Thymus (tissue), 11 donors: ENCODE measurements around the gene LGALS9B. TPM values are rescaled to one million over a fixed set of nuclear protein-coding genes. Genes with fewer than 3 reads are reported as not detected.
"Not testable (repeated sequence)": the region's sequence is repeated elsewhere in the genome, so short reads cannot be mapped to it uniquely, and the experiment has no call there.

ENCODE experiments used
- DNase-seq, 9 donors: peaks; one replicate each; pipeline ENCODE4 v3.0.0-alpha.2; 2013; ENCODE audit warnings: low spot score in 9 of 9, low read depth in 6 of 9, missing footprints in 1 of 9
- H3K27ac ChIP-seq, 2 donors: one replicate each; pipeline ENCODE4 v1.5.1; 2013; ENCODE audit warnings: control low read depth in 1 of 2, low read depth in 1 of 2, low read length in 1 of 2, mild to moderate bottlenecking in 1 of 2, moderate library complexity in 1 of 2
- H3K27me3 ChIP-seq, 2 donors: one replicate each; pipeline ENCODE4 v1.5.1; 2013; ENCODE audit warnings: low read length in 1 of 2; ENCODE audit not compliant: control insufficient read depth in 2 of 2, insufficient read depth in 1 of 2
- H3K36me3 ChIP-seq, 2 donors: one replicate each; pipeline ENCODE4 v1.5.1; 2013; ENCODE audit warnings: low read length in 1 of 2, mild to moderate bottlenecking in 1 of 2, moderate library complexity in 1 of 2; ENCODE audit not compliant: control insufficient read depth in 2 of 2, insufficient read depth in 2 of 2
- H3K4me1 ChIP-seq, 2 donors: one replicate each; pipeline ENCODE4 v1.5.1; 2013; ENCODE audit warnings: low read length in 2 of 2; ENCODE audit not compliant: control insufficient read depth in 2 of 2, insufficient read depth in 2 of 2
- H3K4me3 ChIP-seq, 2 donors: one replicate each; pipeline ENCODE4 v1.5.1; 2013; ENCODE audit warnings: low read length in 2 of 2, control low read depth in 1 of 2, mild to moderate bottlenecking in 1 of 2
- H3K9me3 ChIP-seq, 2 donors: one replicate each; pipeline ENCODE4 v1.5.1; 2013; ENCODE audit warnings: low read length in 1 of 2, mild to moderate bottlenecking in 1 of 2; ENCODE audit not compliant: control insufficient read depth in 2 of 2, insufficient read depth in 1 of 2
- WGBS: extraction: QIAGEN DNeasy Blood & Tissue Kit; methylation state at CpG from one replicate; pipeline ENCODE4 v1.1.7; 2013; 5-methylcytosine and 5-hydroxymethylcytosine counted together
- polyA plus RNA-seq: library from polyadenylated mRNA; stranded (reverse); fragments of 200-250 nt; gene quantifications from one replicate; pipeline ENCODE4 v1.2.3, GENCODE V29; 2013
- total RNA-seq: library from RNA; stranded (reverse); fragments of 120-200 nt; gene quantifications from one replicate; pipeline ENCODE4 v1.2.4, GENCODE V29; 2013
- donor health status: healthy.

The LGALS9B gene
- total and polyA plus RNA-seq, 2 donors: 0.05 to 0.09 TPM

GRCh38 chr17:20401306-20402022, 65.9 kb downstream of the LGALS9B start:
- 97% methylated on average over 1 of the region's 5 CpGs for WGBS

DNA sequence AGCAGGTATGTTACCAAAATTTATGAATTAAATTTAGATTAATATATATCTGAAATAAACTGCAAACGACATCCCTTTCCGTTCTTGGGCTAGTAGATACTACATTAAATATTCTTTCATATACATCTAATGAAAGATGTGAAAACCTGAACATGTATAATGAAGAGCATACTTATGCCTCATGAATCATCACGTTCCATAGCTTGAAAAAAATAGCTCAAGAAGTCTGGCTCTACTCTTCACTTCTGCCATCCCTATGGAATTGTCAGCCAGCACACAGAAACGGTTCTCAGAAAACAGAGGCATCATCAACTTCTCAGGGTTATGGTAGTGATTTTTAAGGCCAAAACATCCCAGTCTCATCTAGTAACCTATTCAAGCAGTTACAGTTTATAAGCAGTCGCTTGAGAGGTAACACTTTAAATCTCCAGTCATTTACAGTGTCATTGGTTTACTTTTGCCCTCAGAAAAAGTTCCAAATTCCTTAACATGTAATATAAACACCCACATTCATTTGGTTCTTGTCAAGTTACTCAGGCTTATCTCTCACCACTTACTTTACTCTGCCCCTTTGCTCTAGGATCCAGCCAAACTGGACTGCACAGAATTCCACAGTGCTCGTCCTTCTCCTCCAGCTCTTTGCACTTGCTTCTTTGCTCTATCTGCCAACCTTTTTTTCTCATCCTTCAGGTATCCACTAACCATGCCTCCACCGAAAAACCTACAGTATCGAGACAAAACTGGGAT, 66.6 kb downstream of the LGALS9B start:
- WGBS: 97% methylated on average over 5 of the region's 8 CpGs
- not testable (repeated sequence) for H3K4me3 ChIP-seq, H3K27me3 ChIP-seq, H3K36me3 ChIP-seq, H3K9me3 ChIP-seq, DNase-seq, H3K27ac ChIP-seq, H3K4me1 ChIP-seq

More at GRCh38 chr17:20401306-20402022, 65.9 kb downstream of the LGALS9B start:
- not testable (repeated sequence) for H3K4me1 ChIP-seq, H3K27ac ChIP-seq, H3K9me3 ChIP-seq, H3K36me3 ChIP-seq, DNase-seq, H3K27me3 ChIP-seq, H3K4me3 ChIP-seq

Other genes with a start within 250 kb of the LGALS9B start
- gene CDRT15L2, start 112.2 kb upstream of the LGALS9B start, total RNA-seq: not detected
- gene CDRT15L2, start 112.2 kb upstream of the LGALS9B start, polyA plus RNA-seq: not detected